K562 treated with DMSO at 1 percent for 12 hours (cell line): ENCODE results near the gene TAF11. TPM values are rescaled to one million over a fixed set of nuclear protein-coding genes. Genes with fewer than 3 reads are reported as not detected.

Experiments
- total RNA-seq: library from RNA; unstranded; fragments of 300-600 nt; gene quantifications from 2 replicates; pipeline ENCODE4 v1.2.3, GENCODE V29; 2022; ENCODE audit not compliant: insufficient read depth

The TAF11 gene, protein sequence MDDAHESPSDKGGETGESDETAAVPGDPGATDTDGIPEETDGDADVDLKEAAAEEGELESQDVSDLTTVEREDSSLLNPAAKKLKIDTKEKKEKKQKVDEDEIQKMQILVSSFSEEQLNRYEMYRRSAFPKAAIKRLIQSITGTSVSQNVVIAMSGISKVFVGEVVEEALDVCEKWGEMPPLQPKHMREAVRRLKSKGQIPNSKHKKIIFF
- 42.5 and 57.9 TPM in 2 replicates for total RNA-seq

GRCh38 chr6:34887753-34888513 lies at the start of gene TAF11:
TAF11 (minus strand) TSS chr6:34888042; CDS start chr6:34887957, 85 bp downstream.

GRCh38 chr6:34888874-34889555 lies 1.2 kb upstream of the TAF11 start, which contains the start of gene ANKS1A:
ANKS1A (plus strand) TSS chr6:34889255; CDS start chr6:34889403, 148 bp downstream.

Other genes with a start within 250 kb of the TAF11 start
- 60.6 and 126 TPM in 2 replicates for gene ILRUN, start 191.3 kb downstream of the TAF11 start, total RNA-seq
- 312 and 367 TPM in 2 replicates for gene SNRPC, start 130.5 kb downstream of the TAF11 start, total RNA-seq
- 4.1 and 25.8 TPM in 2 replicates for gene BLTP3A, start 96.0 kb downstream of the TAF11 start, total RNA-seq
- gene ANKS1A, start 1.2 kb upstream of the TAF11 start, total RNA-seq: 6.0 and 16.5 TPM in 2 replicates